ENCODE data around the gene NKAPL.

The NKAPL gene

DNA sequence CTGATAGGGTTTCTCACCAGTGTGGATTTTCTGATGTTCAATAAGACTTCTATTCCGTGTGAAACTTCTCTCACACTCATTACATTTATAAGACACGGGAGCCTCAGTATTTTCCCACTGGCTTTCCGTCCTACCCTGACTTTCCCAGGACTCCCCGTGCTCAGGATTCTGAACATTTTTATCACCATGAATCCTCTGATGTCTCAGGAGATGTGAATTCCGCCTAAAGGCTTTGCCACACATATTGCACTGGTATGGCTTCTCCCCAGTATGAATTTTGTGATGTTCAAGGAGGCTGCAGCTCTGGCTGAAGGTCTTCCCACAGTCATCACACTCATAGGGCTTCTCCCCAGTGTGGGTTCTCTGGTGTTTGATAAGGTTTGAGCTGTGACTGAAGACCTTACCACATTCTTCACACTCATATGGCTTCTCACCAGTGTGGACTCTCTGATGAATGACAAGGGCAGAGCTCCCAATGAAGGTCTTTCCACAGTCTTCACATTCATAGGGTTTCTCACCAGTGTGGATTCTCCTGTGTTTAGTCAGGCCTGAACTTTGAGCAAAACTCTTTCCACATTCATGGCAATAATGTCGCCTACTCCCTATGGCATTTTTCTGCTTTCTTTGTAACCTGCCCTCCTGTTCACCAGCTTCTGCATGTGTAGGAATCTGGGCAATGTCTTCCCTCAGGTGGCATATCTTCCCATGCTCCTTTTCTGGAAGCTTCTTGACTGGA lies 13.7 kb upstream of the NKAPL start:
- no peak for DNase-seq (ENCODE audit: low spot score)

DNA sequence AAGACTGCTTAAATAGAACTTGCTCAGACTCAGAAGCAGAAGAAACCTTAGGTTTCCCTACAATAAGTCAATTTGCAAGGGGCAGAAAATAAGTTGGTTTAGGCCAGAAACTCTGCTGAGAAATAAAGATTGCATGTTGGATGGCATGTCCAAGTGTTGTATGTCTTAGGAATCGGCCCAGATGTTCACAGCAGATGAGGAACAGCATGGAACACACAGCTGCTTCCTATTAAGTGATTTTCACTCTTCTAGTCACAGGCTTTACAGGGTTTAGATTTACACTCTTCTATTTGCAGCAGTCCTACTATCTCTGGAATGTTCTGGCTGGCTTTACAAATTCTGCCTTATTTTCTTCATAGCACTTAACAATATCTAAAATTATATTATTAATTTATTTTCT lies 10.2 kb upstream of the NKAPL start:
- DNase-seq (ENCODE audit: low spot score) = no peak

DNA sequence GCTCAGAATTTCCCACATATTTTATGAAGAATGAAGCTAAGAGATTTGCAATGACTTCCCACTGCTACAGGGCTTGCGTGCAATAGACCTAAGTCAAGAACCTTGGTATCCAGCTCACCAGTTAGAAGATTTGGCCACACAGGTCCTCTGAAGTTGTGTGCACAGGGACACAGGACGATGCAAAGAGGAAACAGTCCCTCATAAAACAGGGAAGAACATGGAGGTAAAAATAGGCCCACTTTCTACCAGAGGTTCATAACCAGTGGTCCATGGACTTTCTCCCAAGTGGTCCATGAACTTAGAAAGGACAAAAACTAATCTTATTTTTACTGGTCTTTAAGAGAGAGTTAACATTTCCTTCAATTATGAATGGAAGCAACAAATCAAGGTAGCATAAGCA lies 8.3 kb upstream of the NKAPL start:
- DNase-seq (ENCODE audit: low spot score) = no peak

DNA sequence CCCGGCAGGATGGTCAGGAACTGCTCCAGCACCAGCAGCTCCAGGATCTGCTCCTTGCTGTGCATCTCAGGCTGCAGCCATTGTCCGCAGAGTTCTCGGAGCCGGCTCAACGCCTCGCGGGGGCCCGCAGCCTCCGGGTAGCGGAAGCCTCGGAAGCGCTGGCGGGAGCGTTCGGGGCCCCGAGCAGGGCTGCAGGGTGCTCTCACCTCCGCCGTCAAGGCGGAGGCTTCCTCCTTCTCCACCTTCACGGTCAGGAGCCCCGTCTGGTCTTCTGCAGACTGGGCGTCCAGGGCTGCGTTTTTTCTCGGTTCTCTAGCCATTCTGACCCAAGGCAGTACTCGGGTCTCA lies 7.5 kb upstream of the NKAPL start:
- DNase-seq (ENCODE audit: low spot score) = no peak

DNA sequence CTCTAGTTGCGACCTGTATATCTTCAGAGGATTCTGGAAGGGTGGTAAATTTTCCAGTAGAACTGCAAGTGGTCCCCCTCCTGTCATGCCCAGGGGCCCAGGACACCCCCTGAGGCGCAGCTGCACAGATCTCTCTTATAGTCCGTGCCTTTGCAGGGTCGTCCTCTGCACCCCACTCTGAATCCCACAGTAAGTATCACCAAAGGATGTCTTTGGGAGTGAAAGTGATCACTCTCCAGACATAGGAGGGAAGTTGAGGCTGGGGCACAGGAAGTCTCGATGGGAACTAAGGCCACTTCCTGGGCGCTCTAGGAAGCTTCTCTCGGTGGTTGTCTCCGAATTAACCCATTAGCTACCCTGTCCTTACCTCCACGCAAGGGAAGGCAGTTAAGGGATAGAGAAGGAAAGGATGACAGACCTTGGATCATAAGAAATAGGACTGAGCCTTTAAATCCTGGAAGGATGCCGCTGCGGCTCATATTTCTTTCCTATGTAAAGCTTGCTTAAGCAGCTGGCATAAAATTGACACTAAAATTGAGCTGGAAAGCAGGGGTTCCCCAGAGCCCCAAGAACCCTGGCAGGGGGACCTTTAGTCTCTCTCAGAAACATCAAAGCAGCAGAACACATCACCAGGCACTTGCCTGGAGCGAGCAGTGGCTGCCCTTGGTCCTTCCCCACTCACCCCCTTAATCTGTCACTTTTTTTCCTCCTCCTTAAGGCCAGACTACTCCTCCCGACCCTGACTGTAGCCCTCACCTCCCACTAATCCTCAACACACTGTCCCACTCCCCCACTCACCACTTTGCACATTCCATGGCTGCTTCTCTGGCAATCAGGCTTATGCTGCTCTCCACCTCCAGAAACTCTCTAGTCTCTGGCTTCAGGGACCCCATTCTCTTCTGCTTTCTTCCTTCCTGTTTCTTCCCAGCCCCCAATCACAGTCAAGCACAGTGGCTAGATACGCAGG lies 6.8 kb upstream of the NKAPL start, which contains the start of gene ZKSCAN4:
ZKSCAN4 (minus strand) TSS at position 261 of the 967 bp plus-strand sequence. CDS start 289 bp downstream, outside the sequence.
- DNase-seq (ENCODE audit: low spot score) = peak; percentile 88

DNA sequence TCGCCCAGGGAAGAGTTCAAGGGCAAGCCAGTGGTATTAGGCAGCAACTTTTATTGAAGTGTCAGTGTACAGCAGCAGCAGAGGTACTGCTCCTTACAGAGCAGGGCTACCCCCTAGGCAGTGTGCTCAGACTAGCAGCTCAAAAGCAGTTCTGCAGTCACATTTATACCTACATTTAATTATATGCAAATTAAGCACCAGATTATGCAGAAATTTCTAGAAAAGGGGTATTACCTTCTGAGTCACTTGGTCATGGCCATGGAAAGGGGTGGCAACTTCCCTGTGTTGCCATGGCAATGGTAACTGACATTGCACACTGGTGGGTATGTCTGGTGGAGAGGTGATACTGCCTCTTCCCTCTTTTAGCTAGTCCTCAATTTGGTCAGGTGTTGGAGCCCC lies 5.0 kb upstream of the NKAPL start:
- DNase-seq (ENCODE audit: low spot score) = peak; percentile 9

DNA sequence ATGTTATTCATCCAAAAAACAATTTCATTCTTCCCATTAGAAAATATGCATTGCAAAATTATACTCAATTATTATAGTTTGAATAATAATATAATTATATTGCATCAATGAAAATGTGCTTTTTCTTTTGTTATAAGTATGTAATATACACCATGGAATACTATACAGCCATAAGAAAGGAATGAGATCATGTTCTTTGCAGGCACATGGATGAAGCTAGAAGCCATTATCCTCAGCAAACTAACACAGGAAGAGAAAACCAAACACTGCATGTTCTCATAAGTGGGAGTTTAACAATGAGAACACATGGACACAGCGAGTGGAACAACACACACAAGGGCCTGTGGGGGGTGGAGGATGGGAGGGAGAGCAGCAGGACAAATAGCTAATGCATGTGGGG lies 2.1 kb upstream of the NKAPL start:
- DNase-seq (ENCODE audit: low spot score) = no peak

DNA sequence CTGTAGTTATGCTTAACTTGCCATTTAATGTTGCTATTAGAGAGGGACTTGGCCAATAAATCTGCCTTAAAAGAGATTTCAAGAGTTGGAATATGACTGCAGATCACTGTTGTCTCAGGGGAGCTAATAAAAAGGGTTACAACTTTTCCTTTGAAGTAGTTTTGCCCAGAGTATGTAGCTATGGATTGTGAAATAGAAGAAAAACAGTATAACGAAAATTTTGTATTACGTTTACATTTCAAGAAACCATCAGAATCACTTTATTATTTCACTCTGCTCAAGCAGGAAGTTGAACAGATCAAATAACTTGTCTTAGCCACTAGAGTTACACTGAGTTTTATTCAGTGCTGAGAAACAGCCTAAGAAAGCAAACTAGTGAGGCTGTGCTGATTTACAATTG lies 4.8 kb downstream of the NKAPL start:
- DNase-seq (ENCODE audit: low spot score) = no peak

DNA sequence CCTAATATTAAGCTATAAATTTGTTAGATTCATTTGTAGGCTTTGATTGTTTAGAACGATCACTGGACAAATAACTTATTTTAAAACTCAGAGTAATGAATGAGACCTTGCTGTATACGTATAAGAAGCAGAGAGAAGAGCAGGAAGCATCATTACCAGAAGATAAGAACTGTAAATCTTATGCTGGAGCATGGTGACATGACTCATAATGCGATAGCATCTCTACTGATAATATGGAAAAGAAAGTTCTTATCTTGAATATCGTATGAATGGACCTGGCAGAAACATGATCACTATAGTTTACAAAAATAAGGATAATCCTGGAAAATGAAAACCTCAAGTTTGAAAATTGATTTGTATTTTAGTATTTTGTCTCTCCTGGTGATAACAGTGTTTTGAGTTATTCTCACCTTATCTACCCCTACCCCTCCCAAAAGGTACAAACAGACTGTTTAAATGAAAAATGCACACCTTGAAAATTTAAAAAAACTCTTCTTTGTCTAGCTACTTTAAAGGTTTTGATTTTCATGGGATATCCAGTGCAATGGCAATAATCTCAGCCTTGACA lies 5.8 kb downstream of the NKAPL start:
- no peak for DNase-seq (ENCODE audit: low spot score)

DNA sequence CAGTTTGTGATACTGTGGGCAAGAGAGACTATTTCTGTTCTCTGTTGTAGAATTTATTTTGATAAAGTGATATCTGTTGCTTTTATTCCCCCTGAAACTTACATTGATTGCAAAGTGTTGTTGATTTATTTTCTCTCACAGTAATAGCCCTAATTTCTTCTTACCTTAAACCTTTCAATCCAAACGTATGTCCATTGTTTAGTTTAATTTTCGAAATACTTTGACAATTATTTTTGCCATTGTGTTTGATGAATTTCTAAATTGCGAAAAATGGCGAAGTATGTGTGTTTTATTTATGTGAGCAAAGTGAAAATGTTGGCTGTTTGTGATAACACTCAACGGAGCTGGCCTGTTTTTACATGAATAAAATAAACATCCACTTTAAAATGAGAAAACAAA lies 7.5 kb downstream of the NKAPL start:
- no peak for DNase-seq (ENCODE audit: low spot score)

DNA sequence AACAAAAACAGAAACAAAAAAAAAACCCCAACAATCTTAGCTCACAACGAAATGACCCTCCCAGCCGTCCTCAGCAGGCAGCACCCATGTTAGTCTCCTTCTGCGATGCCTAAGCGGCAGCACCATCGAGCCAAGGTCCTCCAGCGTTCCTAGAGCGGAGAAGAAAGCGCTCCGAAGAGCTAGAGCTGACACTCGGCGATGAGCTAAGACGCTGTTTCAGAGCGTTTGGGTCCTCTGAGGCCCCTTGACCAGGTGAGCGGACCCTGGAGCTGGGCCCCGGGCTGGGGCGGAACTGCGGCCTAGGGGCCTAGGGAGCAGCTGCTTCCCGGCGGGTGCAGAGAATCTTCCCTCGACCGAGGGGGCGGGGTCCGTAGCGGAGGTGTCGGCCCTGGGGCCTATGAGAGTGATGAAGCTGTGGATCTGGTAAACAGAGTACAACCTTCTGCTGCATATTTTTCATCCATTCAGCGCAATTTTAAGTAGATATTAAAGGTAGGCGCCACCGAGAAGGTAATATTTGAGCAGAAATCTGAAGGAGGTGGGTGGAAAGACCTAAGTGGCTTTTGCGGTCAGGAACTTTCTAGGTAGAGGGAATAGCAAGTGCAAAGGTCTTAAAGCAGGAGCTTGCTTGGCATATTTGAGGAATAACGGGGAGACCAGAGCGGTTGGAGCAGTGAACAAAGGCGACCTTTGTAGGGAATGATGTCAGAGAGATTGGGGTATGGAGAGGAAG lies 8.0 kb downstream of the NKAPL start, which contains the start of gene ZSCAN26:
ZSCAN26 (plus strand) TSS at position 182 of the 733 bp plus-strand sequence. CDS start 4,777 bp downstream, outside the sequence.
- peak; percentile 88 for DNase-seq (ENCODE audit: low spot score)

DNA sequence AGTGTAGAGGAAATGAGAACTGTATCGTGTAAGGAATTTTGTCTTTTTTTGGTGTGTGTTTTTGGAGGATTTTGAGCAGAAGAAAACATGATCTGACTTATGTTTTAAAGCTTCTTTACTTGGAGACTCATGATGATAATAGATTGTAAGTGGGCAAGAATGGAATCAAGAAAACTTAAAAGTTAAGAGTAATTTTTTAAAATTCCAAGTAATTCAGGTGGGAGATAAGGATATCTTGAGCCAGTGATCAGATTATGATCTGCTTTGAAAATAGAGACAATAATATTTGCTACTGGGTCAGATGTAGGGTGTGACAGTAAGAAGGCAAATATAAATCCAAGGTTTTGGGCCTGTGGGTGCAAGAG lies 8.6 kb downstream of the NKAPL start:
- DNase-seq (ENCODE audit: low spot score) = no peak

DNA sequence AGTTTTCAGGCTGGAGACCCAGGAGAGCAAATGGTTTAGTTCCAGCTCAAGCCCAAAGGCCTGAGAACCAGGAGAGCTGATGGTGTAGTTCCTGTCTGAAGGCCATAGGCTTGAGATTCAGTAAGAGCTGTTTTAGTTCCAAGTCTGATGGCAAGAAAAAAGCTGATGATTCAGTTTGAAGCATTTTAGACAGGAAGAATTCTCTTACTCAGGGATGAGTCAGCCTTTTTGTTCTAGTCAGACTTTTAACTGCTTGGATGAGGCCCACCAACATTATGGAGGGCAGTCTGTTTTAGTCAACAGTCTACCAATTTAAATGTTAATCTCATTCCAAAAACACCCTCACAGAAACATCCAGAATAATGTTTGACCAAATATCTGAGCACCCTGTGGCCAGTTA lies 10.4 kb downstream of the NKAPL start:
- peak; percentile 94 for DNase-seq (ENCODE audit: low spot score)

DNA sequence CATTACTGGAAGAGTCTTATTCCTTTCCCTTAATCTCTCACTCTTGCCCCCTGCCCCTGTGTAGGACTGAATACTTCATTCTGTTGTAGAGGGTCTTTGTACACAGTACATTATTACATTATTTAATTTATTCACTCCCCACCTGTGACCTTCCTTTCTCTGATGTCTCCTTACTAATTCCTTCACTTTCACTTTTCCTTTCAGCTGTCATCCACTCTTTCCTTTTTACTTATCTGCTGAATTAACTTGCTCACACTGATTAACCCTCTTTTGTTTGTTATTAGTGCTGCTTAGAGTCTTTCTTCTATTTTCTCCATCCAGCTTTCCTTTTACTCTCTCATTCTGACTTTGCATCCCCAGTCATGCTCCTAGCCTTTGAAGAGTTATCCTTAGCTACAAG lies 15.8 kb downstream of the NKAPL start:
- DNase-seq (ENCODE audit: low spot score) = no peak

DNA sequence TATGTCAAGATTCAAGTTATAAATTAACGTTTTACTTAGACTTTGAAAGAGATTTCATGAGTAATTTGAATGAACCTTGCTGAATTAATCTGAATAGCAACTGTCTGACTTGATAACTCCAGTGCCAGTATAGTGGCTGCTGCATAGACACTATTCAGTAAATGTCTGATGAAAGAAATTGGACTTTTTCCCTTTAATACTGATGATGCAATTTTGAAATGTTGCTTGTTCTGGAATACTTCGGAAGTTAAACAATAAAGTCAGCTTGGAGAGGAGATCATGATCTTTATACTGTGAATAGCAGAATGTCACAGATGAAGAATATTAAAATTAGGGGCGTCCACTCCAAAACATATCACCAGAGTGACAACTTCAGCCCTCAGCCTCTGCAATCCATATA lies 18.6 kb downstream of the NKAPL start:
- no peak for DNase-seq (ENCODE audit: low spot score)

DNA sequence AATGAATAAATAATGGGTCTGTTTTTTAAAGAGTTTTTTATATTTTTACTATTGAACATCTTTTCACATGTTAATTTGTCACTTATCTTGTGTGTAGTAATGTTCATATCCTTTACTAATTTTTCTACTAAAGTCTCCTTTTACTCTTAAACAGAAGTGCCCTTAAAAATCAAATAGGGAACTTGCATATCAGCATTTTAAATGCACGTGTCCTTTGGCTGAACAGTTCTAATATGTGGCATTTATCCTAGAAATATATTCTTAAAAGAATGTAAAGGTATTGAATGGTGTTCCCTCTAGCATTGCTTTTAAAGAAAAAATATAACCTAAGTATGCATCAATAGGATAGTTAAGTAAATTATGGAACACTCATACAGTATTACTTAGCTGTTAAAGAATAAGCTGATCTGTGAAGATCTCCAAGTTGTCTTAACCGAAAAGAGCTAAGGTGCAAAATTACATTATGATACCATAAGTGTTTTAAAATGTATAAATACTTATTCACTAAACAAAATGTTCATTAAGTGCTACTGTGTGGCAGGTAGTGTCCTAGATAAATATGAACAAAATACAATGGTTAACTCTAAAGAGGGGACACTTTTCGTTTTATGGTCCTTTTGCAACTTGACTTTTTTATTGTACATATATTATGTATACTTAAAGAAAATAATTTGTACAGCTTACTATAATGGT lies 21.6 kb downstream of the NKAPL start:
- DNase-seq (ENCODE audit: low spot score) = no peak

DNA sequence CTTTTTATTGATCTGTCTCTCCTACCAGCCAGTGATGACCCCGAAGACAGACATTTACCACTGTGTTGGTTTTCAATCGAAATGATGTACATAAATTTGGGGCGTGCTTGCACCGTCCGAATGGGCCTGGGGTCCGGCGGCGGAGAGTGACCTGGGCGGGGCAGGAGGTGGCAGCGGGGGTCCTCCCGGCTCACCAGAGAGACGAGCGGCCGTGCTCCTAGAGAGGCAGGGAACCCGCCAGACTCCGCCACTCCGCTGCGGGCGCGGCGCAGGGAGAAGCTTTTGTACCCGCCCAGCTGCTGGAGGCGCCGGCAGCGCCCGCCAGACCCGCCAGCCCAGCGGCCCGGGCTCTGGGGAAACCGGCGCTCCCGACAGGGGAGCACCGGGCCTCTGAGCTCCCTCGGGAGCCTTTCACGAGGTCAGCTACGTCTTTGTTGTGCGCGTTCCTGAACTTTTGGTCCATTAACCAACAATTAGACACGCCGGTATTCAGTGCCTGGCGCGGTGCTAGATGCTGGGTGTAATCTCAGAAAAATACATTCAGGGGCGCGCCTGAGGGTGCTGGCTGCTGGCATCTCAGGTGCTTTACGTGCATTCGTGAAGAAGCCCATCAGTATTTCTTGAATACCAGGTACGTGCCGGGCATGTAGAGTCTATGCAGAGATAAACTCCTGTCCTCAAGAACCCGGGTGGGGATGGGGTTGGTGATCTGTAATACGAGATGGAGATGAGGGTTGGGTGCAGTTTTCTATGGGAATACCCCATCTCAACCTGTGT lies 22.4 kb downstream of the NKAPL start, which contains the start of gene PGBD1:
PGBD1 (plus strand) TSS at position 285 of the 777 bp plus-strand sequence. CDS start 2,242 bp downstream, outside the sequence.
- peak; percentile 75 for DNase-seq (ENCODE audit: low spot score)

DNA sequence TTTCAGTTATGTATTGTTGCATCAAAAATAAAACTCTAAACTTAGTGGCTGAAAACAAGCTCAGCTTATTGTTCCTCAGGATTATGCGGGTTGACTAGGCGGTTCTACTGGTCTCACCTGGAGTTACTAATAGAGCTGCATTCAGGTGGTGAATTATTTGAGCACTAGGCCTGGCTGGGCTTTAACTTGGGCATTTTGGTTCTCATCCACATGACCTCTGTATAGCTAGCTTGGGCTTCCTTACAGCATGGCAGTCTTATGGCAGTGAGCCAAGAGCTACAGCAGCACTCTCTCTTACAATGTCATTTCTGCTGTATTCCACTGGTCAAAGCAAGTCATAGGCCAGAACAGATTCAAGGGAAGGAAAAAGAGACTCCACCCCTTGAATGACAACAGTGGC lies 23.8 kb downstream of the NKAPL start:
- peak; percentile 5 for DNase-seq (ENCODE audit: low spot score)

DNA sequence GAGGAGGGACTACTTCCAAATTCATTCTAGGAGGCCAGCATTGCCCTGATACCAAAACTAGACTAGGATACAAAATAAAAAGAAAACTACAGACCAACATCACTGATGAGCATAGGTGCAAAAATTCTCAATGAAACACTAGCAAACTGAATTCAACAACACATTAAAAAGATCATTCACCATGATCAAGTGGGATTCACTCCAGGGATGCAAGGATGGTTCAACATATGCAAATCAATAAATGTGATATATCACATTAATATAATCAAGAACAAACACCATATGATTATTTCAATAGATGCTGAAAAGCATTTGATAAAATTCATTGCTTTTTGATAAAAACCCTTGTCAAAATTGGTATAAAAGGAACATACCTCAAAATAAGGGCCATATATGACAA lies 32.5 kb downstream of the NKAPL start:
- no peak for DNase-seq (ENCODE audit: low spot score)

DNA sequence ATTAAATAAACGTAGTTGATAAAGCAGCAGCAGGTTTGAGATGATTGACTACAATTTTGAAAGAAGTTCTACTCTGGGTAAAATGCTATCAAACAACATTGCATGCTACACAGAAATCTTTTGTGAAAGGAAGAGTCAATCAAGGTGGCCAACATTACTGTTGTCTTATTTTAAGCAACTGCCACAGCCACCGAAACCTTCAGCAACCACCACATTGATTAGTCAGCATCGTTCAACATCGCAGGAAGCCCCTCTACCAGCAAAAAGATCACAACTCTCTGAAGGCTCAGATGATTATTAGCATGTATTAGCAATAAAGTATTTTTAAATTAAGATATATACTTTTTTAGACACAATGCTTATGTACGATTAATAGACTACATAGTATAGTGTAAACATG lies 36.2 kb downstream of the NKAPL start:
- DNase-seq (ENCODE audit: low spot score) = no peak
